Esophagus muscularis mucosa (tissue), 4 donors: ENCODE results near the gene MORN5. TPM values are rescaled to one million over a fixed set of nuclear protein-coding genes. Genes with fewer than 3 reads are reported as not detected.
A peak's percentile ranks its signal among the peaks of the same experiment; 100 is the strongest.

ENCODE experiments used
- DNase-seq: peaks from one replicate; pipeline ENCODE4 v3.0.0-alpha.2; 2017; ENCODE audit errors: extremely low spot score
- H3K27ac ChIP-seq, 4 donors: fragments of 200-600 bp; sonication (generic); replicated peaks in 1 of 4; 1 replicate in 3 of 4; 2 replicates in 1 of 4; pipeline ENCODE4 v1.5.1; 2016 to 2019; ENCODE audit warnings: mild to moderate bottlenecking in 1 of 4
- H3K27me3 ChIP-seq, 4 donors: fragments of 200-600 bp; sonication (generic); one replicate each; pipeline versions ENCODE4 v1.5.1 to v1.6.0; 2016 to 2019
- H3K36me3 ChIP-seq, 4 donors: fragments of 200-600 bp; sonication (generic); one replicate each; pipeline ENCODE4 v1.5.1; 2016 to 2019
- H3K4me1 ChIP-seq, 4 donors: fragments of 200-600 bp; sonication (generic); one replicate each; pipeline ENCODE4 v1.5.1; 2016 to 2019
- H3K4me3 ChIP-seq, 4 donors: fragments of 200-600 bp; sonication (generic); 1 replicate in 2 of 4; 2 replicates in 2 of 4; pipeline ENCODE4 v1.5.1; 2016 to 2019; ENCODE audit warnings: mild to moderate bottlenecking in 4 of 4, moderate library complexity in 1 of 4
- H3K9me3 ChIP-seq, 4 donors: fragments of 200-600 bp; sonication (generic); 1 replicate in 3 of 4; 2 replicates in 1 of 4; pipeline ENCODE4 v1.5.1; 2016 to 2019
- EP300 ChIP-seq: sonication (generic); formaldehyde crosslinking; IDR thresholded peaks from one replicate; pipeline ENCODE4 v1.6.1; 2017; ENCODE audit warnings: antibody characterized with exemption
- POLR2A ChIP-seq: fragments of 450-650 bp; IDR thresholded peaks from one replicate; pipeline ENCODE4 v1.6.1; 2017; ENCODE audit warnings: antibody characterized with exemption, moderate library complexity, mild to moderate bottlenecking, low read depth
- POLR2AphosphoS5 ChIP-seq, 2 donors: sonication (generic); formaldehyde crosslinking; IDR thresholded peaks; one replicate each; pipeline ENCODE4 v1.6.1; 2017; ENCODE audit warnings: antibody characterized with exemption in 2 of 2
- WGBS: methylation state at CpG from one replicate; pipeline ENCODE4 v1.1.5; 2018; 5-methylcytosine and 5-hydroxymethylcytosine counted together
- intact Hi-C: fragments of 100-400 bp; cut with DNase I; formaldehyde crosslinking; loops from one replicate; pipeline ENCODE4 v1.15.1; 2023
- total RNA-seq, 4 donors: library from RNA; depleted of rRNA; stranded (reverse); fragments of >200 nt; gene quantifications; one replicate each; pipeline versions ENCODE4 v1.1.0 to v1.2.1, GENCODE V29; 2016
- TF ChIP-seq, protein P1 (sequence below), 3 experiments: fragments of 200-600 bp in 2 of 3; fragments of 450-650 bp in 1 of 3; sonication (generic) in 2 of 3; IDR thresholded peaks; one replicate each; pipeline ENCODE4 v1.5.1; 2017 to 2019; ENCODE audit warnings: antibody characterized with exemption in 3 of 3, mild to moderate bottlenecking in 2 of 3, moderate library complexity in 1 of 3

MORN5 gene
- total RNA-seq, 4 donors from 2014 or later = 3.9 to 5.8 TPM; not detected in 2

DNA sequence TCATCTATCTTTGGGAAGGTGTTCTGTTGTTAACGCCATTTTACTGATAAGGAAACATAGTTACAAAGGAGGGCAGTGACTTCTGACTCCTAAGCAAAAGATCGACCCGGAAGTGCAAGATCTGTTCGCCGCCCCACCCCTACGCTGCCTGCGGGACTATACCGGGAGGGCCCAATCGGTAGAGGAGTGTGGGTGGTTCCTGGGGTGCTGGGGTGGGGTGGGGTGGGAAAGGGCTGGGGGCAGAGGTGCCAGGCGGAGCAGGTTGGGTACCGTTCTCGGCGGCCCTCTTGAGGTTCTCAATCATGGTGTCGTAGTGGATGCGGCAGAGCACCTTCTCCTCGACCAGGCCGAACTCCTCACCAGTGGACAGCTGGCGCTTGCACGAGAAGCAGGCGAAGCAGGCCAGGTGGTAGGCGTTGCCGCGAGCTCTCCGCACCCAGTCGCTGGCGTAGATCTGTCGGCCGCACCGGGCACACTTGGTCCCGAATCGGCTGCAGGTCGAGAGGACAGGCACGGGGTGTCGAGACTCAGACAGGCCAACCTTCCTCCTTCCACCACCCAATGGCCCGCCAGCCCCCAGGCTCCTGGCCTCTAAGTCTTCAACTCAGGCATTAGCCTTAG is 57.2 kb downstream of the MORN5 start:
- no peak overlapping the region for H3K4me3 ChIP-seq
- H3K27me3 ChIP-seq = peaks cover 4 to 100% (median 83%) of the 10 kb centered on the region in 4 donors
- DNase-seq = no peak
- intact Hi-C loops = no loop called here
- no peaks in the 10 kb centered on the region for H3K9me3 ChIP-seq
- H3K27ac ChIP-seq = no peak overlapping the region
- H3K4me1 ChIP-seq = peaks cover 36 to 52% (median 48%) of the 10 kb centered on the region in 4 donors
- TF ChIP-seq POLR2A (no peak), EP300 (no peak), POLR2AphosphoS5 (IDR thresholded peaks at IDR 0.05) (no peak)
- TF ChIP-seq, protein P1, sequence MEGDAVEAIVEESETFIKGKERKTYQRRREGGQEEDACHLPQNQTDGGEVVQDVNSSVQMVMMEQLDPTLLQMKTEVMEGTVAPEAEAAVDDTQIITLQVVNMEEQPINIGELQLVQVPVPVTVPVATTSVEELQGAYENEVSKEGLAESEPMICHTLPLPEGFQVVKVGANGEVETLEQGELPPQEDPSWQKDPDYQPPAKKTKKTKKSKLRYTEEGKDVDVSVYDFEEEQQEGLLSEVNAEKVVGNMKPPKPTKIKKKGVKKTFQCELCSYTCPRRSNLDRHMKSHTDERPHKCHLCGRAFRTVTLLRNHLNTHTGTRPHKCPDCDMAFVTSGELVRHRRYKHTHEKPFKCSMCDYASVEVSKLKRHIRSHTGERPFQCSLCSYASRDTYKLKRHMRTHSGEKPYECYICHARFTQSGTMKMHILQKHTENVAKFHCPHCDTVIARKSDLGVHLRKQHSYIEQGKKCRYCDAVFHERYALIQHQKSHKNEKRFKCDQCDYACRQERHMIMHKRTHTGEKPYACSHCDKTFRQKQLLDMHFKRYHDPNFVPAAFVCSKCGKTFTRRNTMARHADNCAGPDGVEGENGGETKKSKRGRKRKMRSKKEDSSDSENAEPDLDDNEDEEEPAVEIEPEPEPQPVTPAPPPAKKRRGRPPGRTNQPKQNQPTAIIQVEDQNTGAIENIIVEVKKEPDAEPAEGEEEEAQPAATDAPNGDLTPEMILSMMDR (IDR thresholded peaks at IDR 0.05) = no peak
- 79% methylated on average over 23 of the region's 35 CpGs for WGBS
- no peaks in the 10 kb centered on the region for H3K36me3 ChIP-seq

DNA sequence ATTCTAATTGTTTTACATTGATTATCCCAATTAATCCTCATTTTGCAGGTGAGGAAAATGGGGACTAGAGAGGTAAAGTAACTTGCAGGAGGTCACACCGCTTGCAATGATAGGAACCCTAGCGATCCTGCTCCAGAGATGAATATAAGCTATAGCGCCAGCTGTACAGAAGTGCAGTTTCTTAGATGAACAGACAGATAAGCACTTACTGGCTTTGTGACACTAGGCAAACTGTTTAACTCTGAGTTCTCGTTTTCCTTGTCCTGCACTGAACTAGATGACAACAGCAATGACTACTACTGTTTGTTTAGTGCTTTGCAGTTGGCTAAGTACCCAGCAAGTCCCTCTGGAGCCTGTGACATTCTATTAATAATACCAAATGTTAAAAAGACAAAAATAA is 57.9 kb downstream of the MORN5 start:
- no peaks in the 10 kb centered on the region for H3K9me3 ChIP-seq
- no peaks in the 10 kb centered on the region for H3K36me3 ChIP-seq
- 78% methylated on average over 4 of the region's 4 CpGs for WGBS
- no peak overlapping the region for H3K27ac ChIP-seq
- no peak for DNase-seq
- peaks cover 4 to 100% (median 86%) of the 10 kb centered on the region in 4 donors for H3K27me3 ChIP-seq
- no peak overlapping the region for H3K4me3 ChIP-seq
- TF ChIP-seq POLR2AphosphoS5 (IDR thresholded peaks at IDR 0.05) (no peak), EP300 (no peak), POLR2A (no peak)
- TF ChIP-seq, protein P1 (IDR thresholded peaks at IDR 0.05) = no peak
- peaks cover 36 to 52% (median 48%) of the 10 kb centered on the region in 4 donors for H3K4me1 ChIP-seq
- intact Hi-C loops = no loop called here

DNA sequence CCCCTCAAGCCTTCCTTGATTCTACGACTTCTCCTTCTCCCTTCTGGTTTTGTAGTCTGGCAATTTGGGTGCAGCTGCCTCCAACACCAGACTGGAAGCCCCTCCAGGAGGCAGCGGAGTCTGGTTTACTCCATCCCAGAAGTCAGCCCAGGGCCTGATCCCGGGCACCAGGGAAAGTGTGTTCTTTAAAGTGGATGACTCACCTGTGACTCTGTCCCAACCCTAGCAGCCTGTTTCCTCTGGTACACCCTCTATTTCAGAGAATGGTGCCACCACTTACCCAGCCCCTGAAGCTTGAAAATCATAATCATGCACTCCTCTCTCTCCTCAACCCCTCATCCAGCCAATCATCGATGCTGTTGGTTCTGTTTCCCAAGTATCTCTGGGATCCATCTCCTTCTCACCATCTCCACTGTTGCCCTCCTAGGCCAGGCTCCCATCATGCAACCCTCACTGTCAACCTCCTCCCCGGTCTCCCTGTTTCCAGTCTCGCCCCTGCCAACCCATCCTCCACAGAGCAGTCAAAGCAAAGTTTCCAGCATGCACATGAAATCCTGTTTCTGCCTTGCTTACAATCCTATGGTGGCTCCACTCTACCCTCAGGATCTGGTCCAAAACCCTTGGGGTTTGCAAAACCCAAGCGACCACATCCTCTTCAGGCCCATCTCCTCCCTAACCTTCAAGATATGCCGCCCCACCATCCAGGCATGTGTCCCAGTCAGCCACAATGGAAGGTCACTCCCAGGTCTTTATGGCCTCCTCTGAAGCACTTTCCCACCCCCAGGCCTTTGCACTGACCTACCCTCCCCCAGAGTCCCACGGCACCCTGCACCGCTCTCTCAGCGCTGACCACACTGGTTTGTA is 58.6 kb downstream of the MORN5 start:
- Histone ChIP-seq H3K27me3 (peaks cover 1 to 100% (median 82%) of the 10 kb centered on the region in 4 donors), H3K36me3 (no peaks in the 10 kb centered on the region), H3K4me3 (peak overlapping the region; percentile 13 to 37 (median 32)), H3K27ac (no peak overlapping the region), H3K9me3 (no peaks in the 10 kb centered on the region), H3K4me1 (peaks cover 35 to 52% (median 46%) of the 10 kb centered on the region in 4 donors)
- TF ChIP-seq, protein P1 (IDR thresholded peaks at IDR 0.05) = no peak
- no peak for TF ChIP-seq POLR2AphosphoS5 (IDR thresholded peaks at IDR 0.05)
- WGBS = 54% methylated on average over 11 of the region's 11 CpGs
- DNase-seq = no peak
- intact Hi-C loops = no loop called here

DNA sequence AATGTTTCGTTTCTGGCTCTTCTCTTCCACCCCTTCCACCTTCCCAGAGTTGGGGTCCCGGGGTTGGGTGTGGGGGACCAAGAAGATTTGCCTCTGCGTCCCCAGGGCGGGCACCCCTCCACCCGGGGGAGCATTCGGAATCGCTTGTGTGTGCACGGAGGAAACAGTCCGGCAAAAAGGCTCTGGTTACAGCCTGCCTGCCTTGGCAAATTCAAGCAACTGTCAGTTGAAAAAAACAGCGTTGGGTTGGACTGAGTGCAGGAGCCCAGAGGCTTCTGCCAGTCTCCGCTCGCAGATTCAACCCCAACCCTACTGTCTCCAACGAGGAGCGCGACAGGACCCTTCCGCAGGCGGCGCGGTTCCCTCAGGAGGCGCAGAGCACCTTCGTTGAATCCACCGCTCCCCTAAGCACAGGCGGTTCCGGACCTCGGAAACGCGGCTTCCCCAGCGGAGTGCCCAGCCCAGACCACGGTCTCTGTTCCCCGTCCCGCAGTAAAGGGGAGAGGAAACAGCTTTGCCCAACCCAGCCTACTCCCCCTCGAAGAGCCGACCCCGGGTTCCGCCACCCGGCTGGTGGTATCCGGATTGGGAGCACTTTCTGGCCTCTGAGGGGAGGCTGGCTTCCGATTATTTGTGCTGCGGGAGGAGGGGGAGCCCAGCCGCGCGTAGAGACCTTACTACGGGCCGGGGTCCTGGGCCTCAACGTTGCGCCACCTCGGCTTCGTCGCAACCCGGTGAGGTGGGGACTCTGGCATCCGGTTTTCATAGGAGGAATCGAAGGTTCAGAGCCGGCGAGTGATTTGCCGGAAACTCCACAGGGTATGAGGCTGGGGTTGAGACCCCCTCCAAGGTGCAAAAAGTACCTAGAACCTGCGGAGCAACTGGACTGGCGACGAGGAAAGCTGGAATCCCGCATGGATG is 59.5 kb downstream of the MORN5 start:
- intact Hi-C loops = no loop called here
- Histone ChIP-seq H3K4me1 (peaks cover 26 to 43% (median 37%) of the 10 kb centered on the region in 4 donors), H3K36me3 (no peaks in the 10 kb centered on the region), H3K27me3 (peaks cover 0 to 100% (median 76%) of the 10 kb centered on the region in 4 donors), H3K27ac (no peak overlapping the region), H3K9me3 (no peaks in the 10 kb centered on the region), H3K4me3 (peak overlapping the region; percentile 13 to 37 (median 32))
- no peak for DNase-seq
- WGBS = 9% methylated on average over 30 of the region's 59 CpGs
- TF ChIP-seq, protein P1 (IDR thresholded peaks at IDR 0.05) = no peak
- TF ChIP-seq POLR2AphosphoS5 (IDR thresholded peaks at IDR 0.05) (no peak), EP300 (no peak), POLR2A (no peak)
